ENCODE data around the gene WDR93.

The WDR93 gene

DNA sequence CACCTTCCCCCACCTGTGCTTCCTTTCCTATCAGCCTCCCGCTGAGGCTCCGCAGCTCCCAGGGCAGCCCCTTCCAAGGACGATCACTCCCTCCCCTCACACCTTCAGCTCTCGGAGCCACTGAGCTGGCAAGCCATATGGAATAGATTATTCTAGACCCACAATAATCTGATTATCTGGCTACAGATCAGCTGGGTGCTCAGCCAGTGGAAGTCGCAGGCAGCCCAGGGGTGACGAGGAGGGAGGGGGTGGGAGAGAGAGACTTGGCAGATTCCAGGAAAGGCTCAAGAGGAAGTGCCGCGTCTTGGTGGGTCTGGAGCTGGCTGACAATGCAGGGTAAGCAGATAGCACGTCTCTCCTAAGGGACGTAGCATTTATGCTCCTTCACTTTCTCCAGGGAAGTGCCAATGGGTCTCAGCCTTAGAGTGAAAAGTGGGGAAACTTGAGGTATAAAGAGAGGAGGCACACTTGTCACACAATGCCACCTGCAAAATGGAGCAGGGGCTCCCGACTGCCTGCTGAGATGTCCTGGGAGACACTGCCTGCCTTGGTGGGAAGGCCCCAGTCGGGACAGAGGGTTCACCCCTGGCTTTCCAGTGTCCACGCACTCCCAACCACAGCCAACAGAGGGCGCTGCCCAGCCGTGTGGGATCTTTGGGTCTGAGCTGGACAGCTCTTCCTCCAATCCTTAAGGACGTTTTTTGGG, 69.8 kb downstream of the WDR93 start:
- TF ChIP-seq, protein P1, sequence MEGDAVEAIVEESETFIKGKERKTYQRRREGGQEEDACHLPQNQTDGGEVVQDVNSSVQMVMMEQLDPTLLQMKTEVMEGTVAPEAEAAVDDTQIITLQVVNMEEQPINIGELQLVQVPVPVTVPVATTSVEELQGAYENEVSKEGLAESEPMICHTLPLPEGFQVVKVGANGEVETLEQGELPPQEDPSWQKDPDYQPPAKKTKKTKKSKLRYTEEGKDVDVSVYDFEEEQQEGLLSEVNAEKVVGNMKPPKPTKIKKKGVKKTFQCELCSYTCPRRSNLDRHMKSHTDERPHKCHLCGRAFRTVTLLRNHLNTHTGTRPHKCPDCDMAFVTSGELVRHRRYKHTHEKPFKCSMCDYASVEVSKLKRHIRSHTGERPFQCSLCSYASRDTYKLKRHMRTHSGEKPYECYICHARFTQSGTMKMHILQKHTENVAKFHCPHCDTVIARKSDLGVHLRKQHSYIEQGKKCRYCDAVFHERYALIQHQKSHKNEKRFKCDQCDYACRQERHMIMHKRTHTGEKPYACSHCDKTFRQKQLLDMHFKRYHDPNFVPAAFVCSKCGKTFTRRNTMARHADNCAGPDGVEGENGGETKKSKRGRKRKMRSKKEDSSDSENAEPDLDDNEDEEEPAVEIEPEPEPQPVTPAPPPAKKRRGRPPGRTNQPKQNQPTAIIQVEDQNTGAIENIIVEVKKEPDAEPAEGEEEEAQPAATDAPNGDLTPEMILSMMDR (IDR thresholded peaks at IDR 0.05) = peak; percentile 98

DNA sequence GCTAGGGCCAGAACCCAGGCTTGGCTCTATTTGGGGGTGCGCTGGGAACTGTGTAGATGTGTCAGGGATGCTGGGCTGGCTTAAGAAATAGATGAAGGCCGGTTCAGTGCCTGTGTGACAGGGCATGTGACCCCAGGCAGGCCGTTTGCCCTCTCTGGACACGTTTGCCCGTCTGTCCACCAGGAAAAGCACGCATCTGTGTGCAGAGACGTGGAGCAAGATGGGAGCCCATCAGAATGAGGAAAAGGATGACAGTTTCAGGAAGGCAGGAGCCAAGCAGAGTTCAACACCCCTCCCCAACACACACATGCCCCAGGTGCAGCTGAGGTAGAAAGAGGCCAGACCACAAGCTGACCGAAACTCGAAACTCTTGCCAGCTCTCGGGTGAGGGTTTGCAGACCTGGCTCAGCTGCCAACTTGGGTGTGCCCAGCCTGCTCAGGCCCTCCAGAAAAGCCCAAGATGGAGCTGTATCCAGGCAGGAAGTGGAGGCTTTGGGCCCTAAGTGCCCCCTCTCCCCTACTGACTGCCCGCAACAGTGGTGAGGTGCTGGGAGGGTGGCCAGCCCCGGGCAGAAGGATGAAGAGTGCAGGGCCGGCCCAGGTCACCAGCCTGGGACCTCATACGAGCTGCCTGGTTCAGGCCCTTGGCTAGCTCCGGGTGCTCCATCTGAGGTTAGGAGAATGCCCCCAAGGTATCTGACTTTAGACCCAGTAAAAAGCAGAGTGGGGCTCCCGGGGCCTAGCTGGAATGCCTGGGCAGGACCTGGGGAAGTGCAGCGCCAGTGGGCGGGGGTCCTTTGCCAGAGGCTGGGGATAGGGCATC, 70.6 kb downstream of the WDR93 start:
- TF ChIP-seq, protein P1 (IDR thresholded peaks at IDR 0.05) = peak; percentile 3; the same call in 1 of the 2 replicates

- TF ChIP-seq, protein P1 (IDR thresholded peaks at IDR 0.05) = no peak
These were observed 71.3 kb downstream of the WDR93 start for GRCh38 chr15:89761929-89762328.

DNA sequence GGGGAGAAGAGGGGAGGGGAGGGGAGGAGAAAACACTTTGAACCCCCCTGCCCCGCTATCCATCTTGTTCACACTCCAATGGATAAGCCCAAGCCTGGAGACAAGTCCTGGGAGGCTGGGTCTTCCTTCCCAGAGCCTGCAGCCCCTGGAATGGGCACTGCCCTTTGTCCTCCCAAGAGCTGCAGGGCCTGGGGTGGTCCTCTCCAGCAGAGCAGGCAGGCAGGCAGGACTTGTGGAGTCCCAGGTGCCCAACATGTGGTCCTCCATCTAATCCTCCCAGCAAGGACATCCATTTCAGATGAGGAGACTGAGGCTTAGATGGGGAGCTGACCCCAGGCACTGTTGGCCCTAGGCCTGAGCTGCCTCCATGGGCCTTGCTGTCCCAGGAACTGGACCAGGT, 75.1 kb downstream of the WDR93 start:
- TF ChIP-seq, protein P1 (IDR thresholded peaks at IDR 0.05) = no peak

DNA sequence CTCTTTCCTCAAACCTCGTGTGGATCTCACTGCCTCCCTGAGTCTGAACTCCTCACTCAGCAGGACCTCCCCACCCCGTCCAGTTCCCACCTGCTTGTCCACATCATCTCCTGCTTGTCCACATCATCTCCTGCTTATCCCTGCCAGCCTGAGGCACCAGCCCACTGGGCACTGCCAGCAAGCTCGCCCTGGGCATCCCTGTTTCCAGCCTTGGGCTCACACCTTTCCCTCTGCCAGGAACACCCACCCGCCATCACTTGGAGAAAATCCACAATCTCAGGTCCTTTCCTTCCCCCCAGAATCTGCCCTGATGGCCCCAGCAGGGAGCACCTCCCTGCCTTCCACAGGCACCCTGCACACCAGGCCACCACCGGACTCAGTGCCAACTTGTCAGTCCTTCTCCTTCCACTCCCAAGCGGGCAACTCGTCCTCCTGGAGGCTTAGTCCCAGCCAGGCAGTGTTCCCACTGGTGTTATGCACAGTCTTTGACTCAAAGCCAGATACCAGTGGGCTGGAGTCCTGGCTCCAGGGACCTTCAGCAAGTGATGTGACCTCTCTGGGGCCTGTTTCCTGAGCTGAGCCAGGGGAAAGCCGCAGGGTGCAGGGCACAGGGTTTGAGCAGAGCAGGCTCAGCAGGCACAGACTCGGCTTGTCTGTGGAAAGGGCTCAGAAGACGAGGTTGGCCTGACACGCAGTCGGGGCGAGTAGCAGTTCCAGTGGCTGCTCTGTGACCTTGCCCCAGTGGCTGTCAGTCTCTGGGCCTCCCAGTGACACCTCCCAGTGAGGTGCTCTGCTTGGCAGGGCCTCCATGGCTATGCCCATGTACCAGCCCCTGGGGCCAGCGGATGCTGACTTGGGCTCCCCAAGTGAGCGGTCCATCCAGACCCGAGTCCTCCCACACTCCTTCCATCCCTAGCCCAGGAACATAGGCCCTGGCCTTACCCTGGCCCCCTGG, 76.0 kb downstream of the WDR93 start:
- TF ChIP-seq, protein P1 (IDR thresholded peaks at IDR 0.05) = no peak

- TF ChIP-seq, protein P1 (IDR thresholded peaks at IDR 0.05) = no peak
These were observed 76.9 kb downstream of the WDR93 start for GRCh38 chr15:89767411-89767915.

GRCh38 chr15:89768071-89768500, 77.5 kb downstream of the WDR93 start:
- TF ChIP-seq, protein P1 (IDR thresholded peaks at IDR 0.05) = no peak
